HG02981 (cell line): ENCODE data around the gene CREB1.

Experiments used
- ATAC-seq: cut with Tn5 transposase; IDR thresholded peaks from one replicate; pipeline ENCODE4 v1.9.1; 2021; ENCODE audit warnings: mild to moderate bottlenecking, moderate library complexity; ENCODE audit not compliant: unreplicated experiment

Gene CREB1

GRCh38 chr2:207503234-207503633 lies 26.5 kb upstream of the CREB1 start:
- peak; percentile 79 for ATAC-seq

- no peak for ATAC-seq
These were observed 25.1 kb upstream of the CREB1 start for GRCh38 chr2:207504513-207505170.

- peak; percentile 30 for ATAC-seq
These were observed 24.6 kb upstream of the CREB1 start for GRCh38 chr2:207505171-207505570.

- ATAC-seq: no peak
These were observed 24.0 kb upstream of the CREB1 start for GRCh38 chr2:207505728-207506127.

GRCh38 chr2:207506426-207506825 lies 23.3 kb upstream of the CREB1 start:
- no peak for ATAC-seq

- ATAC-seq: no peak
These were observed 19.6 kb upstream of the CREB1 start for GRCh38 chr2:207510148-207510547.

GRCh38 chr2:207511851-207512250 lies 17.9 kb upstream of the CREB1 start:
- no peak for ATAC-seq

- ATAC-seq: no peak
These were observed 17.4 kb upstream of the CREB1 start for GRCh38 chr2:207512356-207512755.

GRCh38 chr2:207513551-207514257 lies 16.1 kb upstream of the CREB1 start:
- no peak for ATAC-seq

GRCh38 chr2:207514451-207514850 lies 15.3 kb upstream of the CREB1 start:
- no peak for ATAC-seq

- no peak for ATAC-seq
These were observed 14.1 kb upstream of the CREB1 start for GRCh38 chr2:207515671-207516070.

- ATAC-seq: no peak
These were observed 13.6 kb upstream of the CREB1 start for GRCh38 chr2:207516206-207516605.

GRCh38 chr2:207523005-207523404 lies 6.8 kb upstream of the CREB1 start:
- ATAC-seq: no peak

GRCh38 chr2:207525296-207525695 lies 4.5 kb upstream of the CREB1 start:
- no peak for ATAC-seq

GRCh38 chr2:207528980-207529329 lies 807 bp upstream of the CREB1 start:
- ATAC-seq: peak; percentile 8

- peak; percentile 5 for ATAC-seq
These were observed 634 bp downstream of the CREB1 start for GRCh38 chr2:207530160-207531031.

- ATAC-seq: no peak
These were observed 1.5 kb downstream of the CREB1 start for GRCh38 chr2:207531032-207531952.

- ATAC-seq: no peak
These were observed 2.9 kb downstream of the CREB1 start for GRCh38 chr2:207532676-207533075.

GRCh38 chr2:207533461-207534008 lies 3.8 kb downstream of the CREB1 start:
- no peak for ATAC-seq

GRCh38 chr2:207534417-207534816 lies 4.7 kb downstream of the CREB1 start:
- ATAC-seq: no peak
